PFSK-1 (cell line): Measurements from ENCODE around the gene SMYD4.

Experiments used
- FOXP2 ChIP-seq: optimal IDR thresholded peaks from 2 replicates; pipeline ENCODE3; 2011; ENCODE audit warnings: borderline replicate concordance, control low read depth, inconsistent platforms; ENCODE audit not compliant: insufficient read depth; ENCODE audit errors: extremely low read length, extremely low read depth
- TF ChIP-seq, protein P1 (sequence below), 2 experiments: IDR thresholded peaks; 2 replicates each; pipeline versions ENCODE4 v1.6.1 to v1.8.0; 2011 to 2012; ENCODE audit warnings: low read depth in 2 of 2, low read length in 2 of 2, control low read depth in 1 of 2, inconsistent platforms in 1 of 2, mild to moderate bottlenecking in 1 of 2, moderate library complexity in 1 of 2; ENCODE audit not compliant: insufficient read depth in 1 of 2

DNA sequence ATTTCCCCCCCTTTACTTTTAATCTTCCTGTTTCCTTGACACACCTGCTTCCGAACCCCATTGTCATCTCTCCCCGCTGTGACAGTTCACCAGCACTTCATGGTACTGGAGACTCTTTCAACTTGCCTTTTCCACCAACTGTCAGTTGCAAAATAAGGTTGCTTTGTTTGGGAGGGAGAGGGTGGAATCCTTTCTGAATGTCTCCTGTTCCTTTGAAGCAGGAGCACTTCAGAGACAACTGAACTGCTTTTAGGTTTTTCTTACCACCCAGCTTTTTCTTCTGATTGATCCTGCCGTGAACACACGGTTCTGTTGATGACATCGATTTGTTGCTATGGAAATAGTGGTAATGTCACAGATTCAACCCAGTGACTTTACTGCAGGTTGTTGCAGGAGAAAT lies 42.1 kb upstream of the SMYD4 start:
- TF ChIP-seq FOXP2, result no peak
- TF ChIP-seq, protein P1, sequence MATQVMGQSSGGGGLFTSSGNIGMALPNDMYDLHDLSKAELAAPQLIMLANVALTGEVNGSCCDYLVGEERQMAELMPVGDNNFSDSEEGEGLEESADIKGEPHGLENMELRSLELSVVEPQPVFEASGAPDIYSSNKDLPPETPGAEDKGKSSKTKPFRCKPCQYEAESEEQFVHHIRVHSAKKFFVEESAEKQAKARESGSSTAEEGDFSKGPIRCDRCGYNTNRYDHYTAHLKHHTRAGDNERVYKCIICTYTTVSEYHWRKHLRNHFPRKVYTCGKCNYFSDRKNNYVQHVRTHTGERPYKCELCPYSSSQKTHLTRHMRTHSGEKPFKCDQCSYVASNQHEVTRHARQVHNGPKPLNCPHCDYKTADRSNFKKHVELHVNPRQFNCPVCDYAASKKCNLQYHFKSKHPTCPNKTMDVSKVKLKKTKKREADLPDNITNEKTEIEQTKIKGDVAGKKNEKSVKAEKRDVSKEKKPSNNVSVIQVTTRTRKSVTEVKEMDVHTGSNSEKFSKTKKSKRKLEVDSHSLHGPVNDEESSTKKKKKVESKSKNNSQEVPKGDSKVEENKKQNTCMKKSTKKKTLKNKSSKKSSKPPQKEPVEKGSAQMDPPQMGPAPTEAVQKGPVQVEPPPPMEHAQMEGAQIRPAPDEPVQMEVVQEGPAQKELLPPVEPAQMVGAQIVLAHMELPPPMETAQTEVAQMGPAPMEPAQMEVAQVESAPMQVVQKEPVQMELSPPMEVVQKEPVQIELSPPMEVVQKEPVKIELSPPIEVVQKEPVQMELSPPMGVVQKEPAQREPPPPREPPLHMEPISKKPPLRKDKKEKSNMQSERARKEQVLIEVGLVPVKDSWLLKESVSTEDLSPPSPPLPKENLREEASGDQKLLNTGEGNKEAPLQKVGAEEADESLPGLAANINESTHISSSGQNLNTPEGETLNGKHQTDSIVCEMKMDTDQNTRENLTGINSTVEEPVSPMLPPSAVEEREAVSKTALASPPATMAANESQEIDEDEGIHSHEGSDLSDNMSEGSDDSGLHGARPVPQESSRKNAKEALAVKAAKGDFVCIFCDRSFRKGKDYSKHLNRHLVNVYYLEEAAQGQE (IDR thresholded peaks at IDR 0.05; ENCODE audit: insufficient read depth in 1 of 2, low read depth in 2 of 2, low read length in 2 of 2), result no peak
